Measurements from ENCODE around the gene COG7.
"Not testable (repeated sequence)": the region's sequence is repeated elsewhere in the genome, so short reads cannot be mapped to it uniquely, and the experiment has no call there.

COG7 gene

DNA sequence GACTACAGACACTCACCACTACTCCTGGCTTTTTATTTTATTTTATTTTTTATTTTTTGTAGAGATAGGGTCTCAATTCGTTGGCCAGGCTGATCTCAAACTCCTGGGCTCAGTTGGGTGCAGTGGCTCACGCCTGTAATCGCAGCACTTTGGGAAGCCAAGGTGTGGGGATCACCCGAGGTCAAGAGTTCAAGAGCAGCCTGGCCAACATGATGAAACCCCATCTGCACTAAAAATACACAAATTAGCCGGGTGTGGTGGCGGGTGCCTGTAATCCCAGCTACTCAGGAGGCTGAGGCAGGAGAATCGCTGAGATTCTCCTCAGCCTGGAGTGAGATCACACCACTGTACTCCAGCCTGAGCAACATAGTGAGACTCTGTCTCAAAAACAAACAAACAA is 86.6 kb downstream of the COG7 start:
- DNase-seq (ENCODE audit: extremely low read depth in 1 of 2, low read depth in 1 of 2) = not testable (repeated sequence)

DNA sequence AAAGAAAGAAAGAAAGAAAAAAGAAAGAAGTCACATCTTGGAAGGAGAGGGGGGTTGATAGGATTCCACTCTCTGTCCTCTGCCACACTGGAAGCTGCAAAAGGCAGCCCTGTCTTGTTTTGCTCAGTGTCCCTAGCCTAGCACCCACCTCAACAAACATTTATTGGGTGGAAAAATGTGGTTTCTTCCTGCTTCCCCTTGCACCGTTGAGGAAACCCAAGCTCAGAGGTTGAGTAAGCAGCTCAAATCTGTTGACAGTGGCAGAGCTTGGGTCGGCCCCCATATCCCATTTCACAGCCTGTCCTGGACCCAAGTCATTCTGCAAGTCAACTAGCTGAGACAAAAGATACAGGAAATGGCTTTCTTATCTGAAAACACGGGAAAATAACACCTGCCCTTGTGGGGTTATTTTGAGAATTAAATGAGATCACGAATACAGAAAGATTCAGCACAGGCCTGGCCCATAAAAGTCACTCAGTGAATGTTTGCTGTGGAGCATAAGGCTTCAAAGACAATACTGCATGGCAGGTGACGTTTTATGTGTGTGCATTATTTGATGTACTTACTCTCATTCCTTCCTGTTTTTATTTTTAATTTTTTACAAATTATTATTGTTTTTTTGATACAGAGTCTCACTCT is 87.3 kb downstream of the COG7 start:
- no peak for DNase-seq (ENCODE audit: extremely low read depth in 1 of 2, low read depth in 1 of 2)

DNA sequence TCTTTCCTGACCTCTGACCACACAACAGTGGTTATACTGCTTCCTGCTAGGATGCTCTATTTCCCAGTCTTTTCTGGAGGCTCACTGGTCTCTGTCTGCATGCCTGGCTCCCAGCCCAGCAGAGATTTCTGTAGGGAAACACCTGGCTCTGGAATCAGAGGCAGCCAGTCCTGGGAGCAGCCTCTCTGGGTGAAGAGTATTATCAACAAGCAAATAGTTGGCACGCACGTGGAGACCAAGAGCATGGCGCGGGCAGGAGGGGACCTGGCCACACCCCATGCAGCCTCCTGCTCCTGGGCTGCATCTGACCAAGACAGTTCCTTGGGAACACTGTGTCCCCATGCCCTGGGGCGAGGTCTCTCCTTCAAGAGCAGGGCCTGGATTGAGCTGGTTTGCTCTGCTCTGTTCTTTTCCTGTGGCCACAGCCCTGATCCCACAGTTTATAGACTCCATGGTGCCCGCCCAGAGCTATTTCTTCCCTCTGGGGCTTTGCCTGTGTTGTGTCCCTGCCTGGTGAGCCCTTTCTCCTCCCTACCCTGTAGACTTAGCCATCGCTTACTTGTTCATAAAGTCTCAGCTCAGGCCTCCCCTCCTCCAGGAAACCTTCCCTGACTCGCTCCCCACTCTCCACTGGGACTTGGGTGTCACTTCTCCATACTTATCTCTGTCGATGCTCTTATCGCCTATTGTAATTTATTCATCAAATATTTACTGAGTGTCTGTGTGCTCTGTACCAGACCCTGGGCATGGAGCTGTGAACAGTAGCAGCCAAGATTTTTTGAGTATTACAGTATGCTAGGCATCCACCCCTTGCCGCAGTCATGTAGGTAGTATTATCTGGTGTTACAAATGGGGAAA is 90.3 kb downstream of the COG7 start:
- DNase-seq (ENCODE audit: extremely low read depth in 1 of 2, low read depth in 1 of 2) = no peak

DNA sequence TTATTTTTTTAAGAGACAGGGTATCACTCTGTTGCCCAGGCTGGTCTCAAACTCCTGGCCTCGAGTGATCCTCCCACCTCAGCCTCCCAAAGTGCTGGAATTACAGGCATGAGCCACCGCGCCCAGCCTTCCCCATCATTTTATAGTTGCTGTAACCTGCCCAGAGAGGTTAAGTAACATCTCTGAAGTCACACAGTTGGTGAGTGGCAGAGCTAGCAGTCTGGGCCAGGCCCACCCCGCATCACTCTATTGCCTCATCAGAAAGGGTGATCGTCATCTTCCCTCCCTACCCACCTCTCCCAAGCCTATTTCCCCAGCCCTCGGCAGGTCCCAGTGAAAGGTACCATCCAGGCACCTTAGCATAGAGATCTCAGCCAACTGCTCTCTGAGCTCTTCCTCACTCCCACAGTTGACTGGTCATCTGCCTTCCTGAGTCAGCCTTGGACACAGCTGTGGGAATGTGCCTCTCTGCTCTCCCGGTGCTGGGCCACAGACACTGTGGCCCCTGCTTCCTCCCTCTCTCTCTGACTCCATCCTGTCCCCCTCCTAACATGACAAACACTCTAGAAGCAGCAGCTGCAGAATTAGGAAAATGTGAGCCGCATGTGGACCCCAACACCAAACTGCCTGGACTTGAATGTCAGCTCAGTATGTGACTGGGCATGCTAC is 93.8 kb downstream of the COG7 start:
- DNase-seq (ENCODE audit: extremely low read depth in 1 of 2, low read depth in 1 of 2) = no peak

DNA sequence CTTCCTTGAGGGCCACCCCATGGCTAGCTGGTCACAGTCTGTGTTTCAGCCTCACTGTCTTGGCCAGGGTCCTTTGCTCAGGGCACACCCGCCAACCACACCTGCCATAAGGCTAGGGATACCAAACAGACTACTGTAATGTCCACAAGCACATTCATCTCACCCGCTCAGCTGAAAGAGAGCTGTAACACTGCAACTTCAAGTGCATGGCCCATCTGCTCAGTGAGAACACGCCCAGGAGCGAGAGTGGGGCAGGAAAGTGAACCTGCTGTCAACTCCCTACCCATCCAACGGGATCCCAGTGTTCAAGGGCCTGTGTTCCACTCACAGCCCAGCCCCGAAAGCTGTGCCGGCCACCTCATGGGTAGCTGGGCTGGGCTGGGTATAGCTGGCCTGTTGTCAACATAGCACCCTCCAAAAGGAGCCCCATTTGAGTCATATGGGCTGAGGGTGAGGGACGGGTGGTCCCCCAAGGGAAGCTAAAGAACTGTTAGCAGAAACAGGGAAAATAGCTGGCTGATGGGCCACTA is 95.2 kb downstream of the COG7 start:
- DNase-seq (ENCODE audit: extremely low read depth in 1 of 2, low read depth in 1 of 2) = no peak

DNA sequence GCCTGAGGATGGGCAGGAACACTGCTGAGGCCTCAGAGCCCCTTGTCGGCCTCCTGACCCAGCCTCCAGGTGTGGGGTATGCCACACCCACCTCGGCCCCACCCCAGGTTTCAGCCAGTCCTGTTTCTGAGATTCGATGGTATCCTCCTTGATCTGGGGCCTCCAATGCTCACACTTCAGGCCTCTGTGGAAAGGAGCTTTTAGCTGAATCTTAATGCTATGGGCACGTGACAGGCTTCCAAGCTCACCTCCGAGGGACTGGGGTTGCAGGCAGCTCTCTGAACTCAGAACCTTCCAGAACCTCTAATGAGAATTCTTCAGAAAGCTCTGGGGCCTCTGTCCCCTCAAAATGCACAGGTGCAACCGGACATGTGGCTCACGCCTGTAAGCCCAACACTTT is 96.0 kb downstream of the COG7 start:
- no peak for DNase-seq (ENCODE audit: extremely low read depth in 1 of 2, low read depth in 1 of 2)

DNA sequence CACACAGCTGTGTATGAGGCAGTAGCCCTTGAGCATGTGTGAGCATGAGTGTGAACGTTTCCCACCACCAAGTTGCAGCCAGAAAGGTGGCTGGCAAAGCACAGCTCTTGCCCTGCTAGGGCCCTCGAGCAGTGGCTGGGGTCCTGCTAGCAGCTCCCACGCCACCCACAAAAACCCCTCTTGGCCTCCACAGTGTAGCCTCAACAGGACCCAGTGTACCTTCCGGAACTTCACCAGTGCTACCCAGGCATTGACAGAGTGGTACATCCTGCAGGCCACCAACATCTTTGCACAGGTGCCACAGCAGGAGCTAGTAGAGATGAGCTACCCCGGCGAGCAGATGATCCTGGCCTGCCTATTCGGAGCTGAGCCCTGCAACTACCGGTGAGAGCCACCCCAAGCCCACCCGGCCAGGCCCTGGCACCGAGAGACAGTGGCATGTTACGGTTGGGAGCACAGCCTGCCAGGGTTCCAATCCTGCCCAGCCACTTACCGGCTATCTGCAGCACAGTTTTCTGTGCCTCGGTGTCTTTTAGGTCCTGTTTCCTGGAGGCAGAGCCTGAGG is 97.8 kb downstream of the COG7 start:
- DNase-seq (ENCODE audit: extremely low read depth in 1 of 2, low read depth in 1 of 2) = no peak

DNA sequence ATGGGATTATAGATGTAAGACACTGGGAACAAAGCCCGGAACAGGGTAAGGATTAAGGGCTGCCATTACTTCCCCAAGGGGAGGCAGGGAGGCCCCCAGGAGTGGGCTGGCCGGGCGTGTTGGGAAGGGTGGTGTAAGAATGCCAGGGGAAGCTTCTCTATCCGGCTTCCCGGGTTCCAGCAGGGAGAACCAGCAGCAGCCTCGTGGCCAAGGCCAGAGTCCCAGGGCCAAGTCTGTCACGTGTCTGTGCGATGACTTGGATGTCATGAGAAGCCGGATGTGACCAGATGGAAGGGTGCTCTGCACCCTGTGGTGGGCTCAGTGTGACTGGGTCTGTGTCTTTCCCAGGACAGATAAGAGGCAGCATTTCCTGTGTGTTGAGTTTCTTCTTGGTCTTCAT is 98.7 kb downstream of the COG7 start:
- no peak for DNase-seq (ENCODE audit: extremely low read depth in 1 of 2, low read depth in 1 of 2)

DNA sequence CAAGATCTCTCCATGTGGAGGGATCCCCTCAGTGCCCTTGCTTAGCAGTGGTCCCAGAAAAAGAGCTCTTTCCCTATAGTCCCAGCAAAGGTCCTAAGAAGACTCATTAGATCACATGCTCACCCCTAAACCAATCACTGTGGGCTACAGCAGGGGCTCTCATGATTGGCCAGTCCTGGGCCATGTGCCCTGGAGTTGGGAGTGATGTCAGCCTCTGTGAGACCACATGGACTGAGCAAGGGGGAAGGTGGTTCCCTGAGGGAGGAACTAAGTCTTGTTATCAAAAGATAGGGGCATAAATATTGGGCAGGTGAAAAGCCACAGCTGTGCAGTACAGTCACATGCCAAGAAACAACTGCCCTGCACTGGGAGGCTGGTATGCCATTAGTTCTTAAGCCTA is 99.5 kb downstream of the COG7 start:
- DNase-seq (ENCODE audit: extremely low read depth in 1 of 2, low read depth in 1 of 2) = no peak

DNA sequence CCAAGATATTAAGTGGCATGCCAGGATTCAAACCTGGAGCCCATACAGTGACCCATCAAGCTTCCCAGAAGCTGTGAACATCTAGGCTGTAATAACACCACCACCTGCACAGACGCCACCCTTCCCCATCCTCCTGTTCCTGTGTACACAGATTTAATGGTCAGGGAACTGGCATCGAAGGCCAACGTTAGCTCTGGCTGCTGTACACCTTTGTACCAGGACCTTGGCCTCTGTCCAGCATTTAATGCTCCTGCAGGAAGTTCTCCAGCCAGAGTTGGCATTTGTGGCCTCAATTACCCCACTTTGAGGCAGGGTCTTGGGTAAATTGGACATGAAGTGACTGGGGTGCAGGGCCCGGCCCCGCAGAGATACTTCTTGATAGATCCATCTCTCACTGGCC is 101.6 kb downstream of the COG7 start:
- DNase-seq (ENCODE audit: extremely low read depth in 1 of 2, low read depth in 1 of 2) = no peak

DNA sequence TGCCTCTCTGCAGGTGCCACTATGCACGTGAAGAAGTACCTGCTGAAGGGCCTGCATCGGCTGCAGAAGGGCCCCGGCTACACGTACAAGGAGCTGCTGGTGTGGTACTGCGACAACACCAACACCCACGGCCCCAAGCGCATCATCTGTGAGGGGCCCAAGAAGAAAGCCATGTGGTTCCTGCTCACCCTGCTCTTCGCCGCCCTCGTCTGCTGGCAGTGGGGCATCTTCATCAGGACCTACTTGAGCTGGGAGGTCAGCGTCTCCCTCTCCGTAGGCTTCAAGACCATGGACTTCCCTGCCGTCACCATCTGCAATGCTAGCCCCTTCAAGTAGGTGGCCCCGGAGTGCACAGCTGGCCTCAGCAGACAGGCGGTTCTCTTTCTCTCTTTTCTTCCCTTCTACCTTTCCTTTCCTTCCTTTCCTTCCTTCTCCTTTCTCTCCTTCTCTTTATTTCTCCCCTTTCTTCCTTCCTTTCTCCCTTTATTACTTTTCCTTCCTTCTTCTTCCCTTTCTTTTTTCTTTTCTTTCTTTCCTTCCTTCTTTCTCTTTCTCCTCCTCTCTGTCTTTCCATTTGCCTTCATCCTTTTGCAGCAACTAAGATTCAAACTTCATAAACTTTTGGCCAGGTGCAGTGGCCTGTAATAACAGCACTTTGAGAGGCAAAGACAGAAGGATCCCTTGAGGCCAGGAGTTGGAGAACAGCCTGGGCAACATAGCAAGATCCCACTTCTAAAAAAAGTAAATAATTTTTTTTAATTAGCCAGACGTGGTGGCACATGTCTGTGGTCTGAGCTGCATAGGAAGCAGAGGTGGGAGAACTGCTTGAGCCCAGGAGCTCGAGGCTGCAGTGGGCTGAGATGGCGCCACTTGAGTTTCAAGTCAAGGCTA is 104.2 kb downstream of the COG7 start:
- no peak for DNase-seq (ENCODE audit: extremely low read depth in 1 of 2, low read depth in 1 of 2)

DNA sequence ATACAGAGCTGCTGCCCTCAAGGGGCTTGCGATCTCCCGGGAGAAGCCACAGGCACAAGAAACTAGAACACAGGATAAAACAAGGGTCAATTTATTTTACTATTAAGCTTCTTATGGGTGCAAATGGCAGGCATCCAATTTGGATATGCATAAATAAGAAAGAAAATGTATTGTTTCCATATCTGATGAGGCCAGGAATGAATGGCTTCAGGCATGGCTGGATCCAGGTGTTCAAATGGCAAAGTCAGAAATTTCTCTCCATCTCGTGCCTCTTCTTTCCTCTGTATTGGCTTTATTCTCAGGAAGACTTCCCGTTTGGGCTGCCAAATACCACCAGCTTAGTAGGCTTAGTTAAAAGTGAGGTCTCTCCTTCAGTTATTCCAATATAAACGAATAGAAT is 107.8 kb downstream of the COG7 start:
- no peak for DNase-seq (ENCODE audit: extremely low read depth in 1 of 2, low read depth in 1 of 2)

DNA sequence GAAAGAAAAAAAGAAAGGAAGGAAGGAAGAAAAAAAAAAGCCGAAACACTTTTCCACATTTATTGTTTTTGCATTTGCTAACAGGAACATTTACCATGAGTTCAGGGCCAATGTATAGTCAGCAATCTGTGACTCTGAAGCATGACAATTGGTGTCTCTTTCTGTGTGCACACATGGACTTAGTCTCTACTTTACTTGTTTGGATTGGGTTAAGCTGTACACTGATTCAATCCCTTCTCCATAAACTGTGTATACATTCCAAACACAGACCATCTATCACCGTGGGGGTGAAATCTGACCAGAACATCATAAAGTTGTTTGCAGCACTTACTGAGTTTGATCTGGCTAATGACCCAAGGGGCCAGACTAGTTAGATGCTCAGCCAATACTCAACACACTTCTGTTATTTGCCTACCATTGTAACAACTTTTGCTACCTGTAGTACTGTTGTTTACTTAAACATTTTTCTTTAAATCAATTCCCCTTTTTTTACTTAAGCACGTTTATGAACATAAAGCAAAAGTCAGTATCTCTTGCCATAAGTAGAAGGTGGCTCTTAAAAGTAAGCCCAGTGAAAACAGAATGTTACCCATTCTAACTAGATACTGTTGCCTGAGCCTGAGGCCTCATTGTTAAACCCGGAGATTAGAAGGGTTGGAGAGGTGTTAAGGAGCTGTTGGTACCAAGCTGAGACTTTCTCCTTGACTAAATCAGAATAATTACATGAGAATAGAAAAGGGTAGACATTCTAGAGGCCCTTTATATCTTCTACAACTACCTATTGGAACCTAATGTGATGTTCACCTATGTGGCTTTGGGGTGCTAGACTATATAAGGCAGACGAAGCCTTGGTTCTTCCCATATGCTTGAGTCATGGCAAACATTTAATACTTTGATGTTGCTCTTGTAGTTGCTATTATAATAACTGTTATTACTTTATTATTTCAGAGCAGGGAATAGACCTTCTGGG is 109.1 kb downstream of the COG7 start:
- DNase-seq (ENCODE audit: extremely low read depth in 1 of 2, low read depth in 1 of 2) = no peak

DNA sequence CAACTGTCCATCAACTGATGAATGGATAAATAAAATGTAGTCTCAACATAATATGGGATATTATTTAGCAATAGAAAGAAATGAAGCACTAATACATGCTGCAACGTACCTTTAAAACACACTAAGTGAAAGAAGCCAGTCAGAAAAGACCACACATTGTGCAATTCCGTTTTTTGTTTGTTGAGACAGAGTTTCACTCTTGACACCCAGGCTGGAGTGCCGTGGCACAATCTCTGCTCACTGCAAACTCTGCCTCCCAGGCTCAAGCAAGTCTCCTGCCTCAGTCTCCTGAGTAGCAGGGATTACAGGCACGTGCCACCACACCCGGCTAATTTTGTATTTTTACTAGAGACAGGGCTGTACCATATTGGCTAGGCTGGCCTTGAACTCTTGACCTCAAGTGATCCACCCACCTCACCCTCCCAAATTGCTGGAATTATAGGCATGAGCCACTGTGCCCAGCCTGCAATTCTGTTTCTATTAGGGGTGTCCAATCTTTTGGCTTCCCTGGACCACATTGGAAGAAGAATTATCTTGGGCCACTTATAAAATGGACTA is 110.8 kb downstream of the COG7 start:
- no peak for DNase-seq (ENCODE audit: extremely low read depth in 1 of 2, low read depth in 1 of 2)

DNA sequence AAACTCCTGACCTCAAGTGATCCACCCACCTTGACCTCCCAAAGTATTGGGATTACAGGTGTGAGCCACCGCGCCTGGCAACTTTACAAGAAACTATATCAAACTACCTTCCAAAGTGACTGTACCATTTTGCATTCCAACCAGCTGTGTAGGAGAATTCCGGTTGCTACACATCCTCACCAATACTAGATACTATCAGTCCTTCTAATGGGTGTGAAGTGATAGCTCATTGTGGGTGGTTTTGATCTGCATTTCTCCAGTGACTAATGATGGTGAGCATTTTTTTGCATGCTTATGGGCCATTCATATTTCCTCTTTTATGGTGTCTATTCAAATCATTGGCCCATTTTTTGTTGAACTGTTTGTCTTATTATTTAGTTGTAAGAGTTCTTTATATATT is 113.2 kb downstream of the COG7 start:
- DNase-seq (ENCODE audit: extremely low read depth in 1 of 2, low read depth in 1 of 2) = no peak

Data from activated CD8-positive, alpha-beta memory T cell treated with anti-CD3 and anti-CD28 coated beads for 1 hour (primary cell).